Measurements from ENCODE around the gene TATDN2. TPM values are rescaled to one million over a fixed set of nuclear protein-coding genes. Genes with fewer than 3 reads are reported as not detected.

TATDN2 gene
- total RNA-seq, 1 experiment from 2014 or later = 14.1 TPM

- no peak overlapping the region for H3K27ac ChIP-seq (ENCODE audit: low read length)
- H2AFZ ChIP-seq (ENCODE audit: low read length) = no peak overlapping the region
- no peaks in the 10 kb centered on the region for H3F3A ChIP-seq (ENCODE audit: low read length, unreplicated experiment)
- no TSS peak for BruUV-seq (replicated peaks)
- H3K4me2 ChIP-seq (ENCODE audit: low read length) = no peak overlapping the region
- ATAC-seq = no peak
- intact Hi-C loops (cut with micrococcal nuclease) = no loop called here
- no peak overlapping the region for H3K9ac ChIP-seq (ENCODE audit: low read length)
- H3K4me3 ChIP-seq (ENCODE audit: low read length) = no peak overlapping the region
- peaks cover 64% of the 10 kb centered on the region for H3K27me3 ChIP-seq (ENCODE audit: low read length)
- CTCF ChIA-PET = no interaction called here
- H3K79me2 ChIP-seq (ENCODE audit: low read length) = no peaks in the 10 kb centered on the region
- H3K36me3 ChIP-seq (ENCODE audit: low read depth, low read length) = no peaks in the 10 kb centered on the region
- H3K9me2 ChIP-seq (replicated peaks; ENCODE audit: low read length) = no peaks in the 10 kb centered on the region
- no peaks in the 10 kb centered on the region for H4K20me1 ChIP-seq (ENCODE audit: low read length)
- DNase-seq = no peak
- POLR2A ChIA-PET (ENCODE audit: unreplicated experiment) = no interaction called here
- no peaks in the 10 kb centered on the region for H3K4me1 ChIP-seq (ENCODE audit: insufficient read depth, low read length)
- TF ChIP-seq EZH2phosphoT487 (IDR thresholded peaks at IDR 0.05; ENCODE audit: borderline replicate concordance, low read length) (no peak), CTCF (conservative IDR thresholded peaks at IDR 0.05; ENCODE audit: low read depth, low read length) (no peak), EZH2 (IDR thresholded peaks at IDR 0.05; ENCODE audit: low read length, unreplicated experiment) (no peak)
- no peaks in the 10 kb centered on the region for H3K9me3 ChIP-seq (ENCODE audit: low read length)
Measured at GRCh38 chr3:10330319-10330718, 82.1 kb downstream of the TATDN2 start.

Small RNAs within 50 kb of the gene (microRNA-seq; reads per million reads assigned to microRNA genes)
- gene MIR378B (ENCODE audit: unreplicated experiment) = not detected

Other genes starting within 250 kb of the TATDN2 start
- gene FANCD2, start 222.0 kb upstream of the TATDN2 start, total RNA-seq (2014; rRNA removed) = 58.7 and 67.9 TPM in 2 replicates
- gene FANCD2OS, start 140.2 kb upstream of the TATDN2 start, total RNA-seq (2014; rRNA removed) = not detected in 2 replicates
- gene BRK1, start 132.8 kb upstream of the TATDN2 start, total RNA-seq (2014; rRNA removed) = 110 and 140 TPM in 2 replicates
- 45.0 and 51.5 TPM in 2 replicates for gene VHL, start 106.7 kb upstream of the TATDN2 start, total RNA-seq (2014; rRNA removed)
- 4.7 and 5.5 TPM in 2 replicates for gene IRAK2, start 83.5 kb upstream of the TATDN2 start, total RNA-seq (2014; rRNA removed)
- not detected in 2 replicates for gene GHRL, start 44.5 kb downstream of the TATDN2 start, total RNA-seq (2014; rRNA removed)
- 265 and 289 TPM in 2 replicates for gene SEC13, start 72.7 kb downstream of the TATDN2 start, total RNA-seq (2014; rRNA removed)

Data from PC-3 (cell line).